HFF-Myc (cell line): ENCODE results near the gene AOC2.

Experiments used
- DNase-seq: peaks from one replicate; pipeline ENCODE4 v3.0.0-alpha.2; 2011; ENCODE audit warnings: low read depth; ENCODE audit errors: extremely low read depth
- H3K4me3 ChIP-seq: replicated peaks from 2 replicates; pipeline ENCODE4 v1.5.1; 2011; ENCODE audit warnings: low read depth, mild to moderate bottlenecking, control low read depth, low read length
- TF ChIP-seq, protein P1 (sequence below): IDR thresholded peaks from 2 replicates; pipeline ENCODE4 v1.5.1; 2012; ENCODE audit warnings: mild to moderate bottlenecking, low read depth, low read length, control low read depth; ENCODE audit errors: missing control alignments

Gene AOC2

DNA sequence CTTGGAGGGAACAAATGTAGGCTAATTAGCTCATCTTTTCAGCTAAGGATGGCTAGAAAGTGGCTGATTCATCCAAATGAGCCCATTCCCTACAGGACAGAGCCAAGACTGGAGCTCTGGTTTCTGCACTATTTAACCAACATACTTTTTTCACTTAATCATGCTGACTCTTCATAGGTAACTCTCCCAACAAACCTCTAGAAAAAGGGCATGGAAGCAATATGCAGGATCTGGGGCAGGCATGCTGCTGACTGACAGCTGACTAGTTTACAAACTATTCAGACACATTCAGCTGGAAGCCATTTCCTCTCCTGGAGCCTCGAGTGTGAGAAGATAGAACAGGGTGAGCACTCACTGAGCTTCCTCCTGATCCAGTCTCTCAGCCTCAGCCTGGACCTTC, 26.5 kb upstream of the AOC2 start:
- H3K4me3 ChIP-seq: no peak overlapping the region
- DNase-seq: no peak
- TF ChIP-seq, protein P1, sequence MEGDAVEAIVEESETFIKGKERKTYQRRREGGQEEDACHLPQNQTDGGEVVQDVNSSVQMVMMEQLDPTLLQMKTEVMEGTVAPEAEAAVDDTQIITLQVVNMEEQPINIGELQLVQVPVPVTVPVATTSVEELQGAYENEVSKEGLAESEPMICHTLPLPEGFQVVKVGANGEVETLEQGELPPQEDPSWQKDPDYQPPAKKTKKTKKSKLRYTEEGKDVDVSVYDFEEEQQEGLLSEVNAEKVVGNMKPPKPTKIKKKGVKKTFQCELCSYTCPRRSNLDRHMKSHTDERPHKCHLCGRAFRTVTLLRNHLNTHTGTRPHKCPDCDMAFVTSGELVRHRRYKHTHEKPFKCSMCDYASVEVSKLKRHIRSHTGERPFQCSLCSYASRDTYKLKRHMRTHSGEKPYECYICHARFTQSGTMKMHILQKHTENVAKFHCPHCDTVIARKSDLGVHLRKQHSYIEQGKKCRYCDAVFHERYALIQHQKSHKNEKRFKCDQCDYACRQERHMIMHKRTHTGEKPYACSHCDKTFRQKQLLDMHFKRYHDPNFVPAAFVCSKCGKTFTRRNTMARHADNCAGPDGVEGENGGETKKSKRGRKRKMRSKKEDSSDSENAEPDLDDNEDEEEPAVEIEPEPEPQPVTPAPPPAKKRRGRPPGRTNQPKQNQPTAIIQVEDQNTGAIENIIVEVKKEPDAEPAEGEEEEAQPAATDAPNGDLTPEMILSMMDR: no peak

DNA sequence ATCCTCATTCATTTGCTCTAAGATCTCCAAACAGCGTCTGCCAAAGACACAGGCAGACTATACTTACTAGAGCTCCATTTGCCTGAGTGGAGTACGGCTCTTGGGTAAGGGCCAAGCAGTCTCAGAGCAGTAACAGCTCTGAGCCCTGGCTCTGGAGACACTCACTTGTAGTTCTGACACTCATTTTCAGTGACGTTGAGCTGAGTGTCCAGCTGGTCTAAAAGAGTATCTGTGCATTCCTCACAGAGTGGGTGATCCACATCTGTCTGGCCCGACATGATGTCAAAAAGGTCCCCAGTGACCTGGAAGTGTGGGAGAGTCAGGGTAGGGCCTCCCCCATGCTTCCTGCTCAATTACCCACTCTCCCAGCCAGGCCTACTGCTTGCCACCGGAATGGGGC, 26.0 kb upstream of the AOC2 start:
- TF ChIP-seq, protein P1: no peak
- no peak for DNase-seq
- no peak overlapping the region for H3K4me3 ChIP-seq

DNA sequence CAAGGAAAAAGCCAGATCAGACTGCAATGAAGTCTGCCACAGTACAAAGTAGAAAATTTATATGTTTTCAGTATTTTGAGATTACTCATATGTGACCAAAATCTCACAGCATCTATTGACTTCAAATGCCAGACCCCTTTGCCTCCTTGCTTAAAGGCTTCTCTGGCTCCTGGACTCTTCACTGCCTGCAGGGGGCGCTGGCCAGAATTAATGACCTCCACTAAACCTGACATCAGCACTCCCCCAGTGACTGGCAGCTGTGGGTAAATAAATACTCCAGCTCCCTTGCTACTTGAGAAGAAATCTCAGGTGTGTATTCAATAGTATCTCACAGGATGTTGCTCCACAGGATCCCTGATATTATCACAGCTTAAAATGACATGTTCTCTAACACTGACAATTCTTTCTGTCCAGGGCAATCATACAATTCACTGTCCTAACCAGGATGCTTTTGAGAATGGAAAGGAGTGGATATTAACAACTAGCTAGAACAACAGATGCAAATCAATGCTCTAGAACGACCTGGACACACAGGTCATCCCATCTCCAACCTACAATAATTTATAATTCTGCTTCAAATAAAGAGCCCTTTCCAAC, 24.3 kb upstream of the AOC2 start:
- TF ChIP-seq, protein P1: peak; percentile 90
- no peak overlapping the region for H3K4me3 ChIP-seq
- DNase-seq: no peak

DNA sequence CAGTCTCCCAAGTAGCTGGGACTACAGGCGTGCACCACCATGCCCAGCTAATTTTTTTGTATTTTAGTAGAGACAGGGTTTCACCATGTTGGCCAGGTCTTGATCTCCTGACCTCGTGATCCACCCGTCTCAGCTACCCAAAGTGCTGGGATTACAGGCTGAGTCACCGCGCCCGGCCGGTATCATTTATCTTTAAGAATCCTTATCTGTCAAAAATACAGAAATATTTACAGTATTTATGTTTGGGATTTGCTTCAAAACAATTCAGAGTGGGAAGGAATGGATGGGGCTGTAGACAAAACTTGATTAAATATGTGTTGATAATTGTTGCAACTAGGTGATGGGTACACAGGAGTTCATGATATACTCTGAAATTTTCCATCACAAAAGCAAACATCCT, 23.2 kb upstream of the AOC2 start:
- DNase-seq: no peak
- no peak overlapping the region for H3K4me3 ChIP-seq
- TF ChIP-seq, protein P1: no peak

DNA sequence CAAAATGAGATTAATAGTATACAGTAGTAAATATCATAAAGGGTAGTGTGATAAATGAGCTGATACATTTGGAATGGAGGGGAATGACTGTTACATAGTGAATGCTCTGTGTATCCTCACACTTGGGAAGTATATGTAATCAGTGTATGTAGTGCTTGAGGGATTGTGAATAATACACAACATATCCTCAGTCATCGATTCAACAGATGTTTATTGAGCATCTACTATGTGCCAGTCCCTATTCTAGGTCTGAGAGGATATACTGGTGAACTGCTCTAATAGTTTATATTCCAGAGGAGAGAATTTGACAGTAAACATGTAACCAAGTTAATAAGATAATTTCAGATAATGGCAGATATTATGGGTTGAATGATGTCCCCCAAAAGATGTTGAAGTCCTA, 16.9 kb upstream of the AOC2 start:
- DNase-seq: no peak
- H3K4me3 ChIP-seq: no peak overlapping the region
- TF ChIP-seq, protein P1: no peak

DNA sequence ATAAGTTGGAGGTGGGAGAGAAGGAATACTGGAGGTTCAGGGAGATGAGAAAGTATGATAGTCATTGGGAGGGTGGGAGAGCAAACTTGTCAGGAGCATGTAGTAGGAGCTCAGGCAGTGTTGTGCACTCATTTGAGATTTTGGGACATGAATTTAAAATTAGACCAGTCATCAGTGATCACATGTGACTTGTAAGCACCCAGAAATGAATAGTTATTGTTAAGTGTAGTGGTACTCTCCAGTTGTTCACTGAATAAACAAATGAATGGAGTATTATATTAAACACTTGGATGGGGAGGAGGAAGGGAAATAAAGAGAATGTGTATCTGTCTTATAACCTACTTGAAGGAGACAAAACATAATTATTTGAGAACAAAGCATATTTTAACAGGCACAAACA, 13.4 kb upstream of the AOC2 start:
- no peak overlapping the region for H3K4me3 ChIP-seq
- TF ChIP-seq, protein P1: no peak
- no peak for DNase-seq

DNA sequence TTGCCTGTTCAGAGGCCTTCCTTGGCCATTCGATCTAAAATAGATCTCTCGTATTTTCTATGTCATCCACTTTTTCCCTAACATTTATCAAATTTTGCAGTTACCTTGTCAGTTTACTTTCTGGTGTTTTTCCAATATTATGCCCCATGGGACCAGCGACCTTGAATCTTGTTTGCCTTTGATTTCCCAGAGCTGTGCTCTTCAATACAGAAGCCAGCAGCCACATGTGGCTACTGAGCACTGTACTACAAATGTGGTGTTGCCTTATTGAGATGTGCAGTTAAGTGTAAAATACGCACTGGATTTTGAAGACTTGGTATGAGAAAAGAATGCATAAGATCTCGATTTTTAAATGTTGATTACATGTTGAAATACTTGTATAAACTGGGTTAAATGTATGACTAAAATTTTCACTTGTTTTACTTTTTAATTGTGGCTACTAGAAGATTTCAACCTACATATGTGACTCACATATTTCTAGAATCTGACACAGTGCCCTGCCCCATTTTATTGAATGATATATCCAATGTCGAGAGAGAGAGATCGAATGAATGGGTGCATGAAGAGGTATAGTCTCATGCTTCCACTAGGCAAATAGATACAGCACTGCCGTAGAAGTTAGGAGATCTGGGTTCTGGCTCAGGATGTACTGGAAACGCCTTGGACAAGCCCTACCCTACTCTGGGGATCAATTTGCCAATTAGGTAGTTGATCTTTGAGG, 12.0 kb upstream of the AOC2 start:
- TF ChIP-seq, protein P1: no peak
- no peak for DNase-seq
- peak overlapping the region; percentile 87 for H3K4me3 ChIP-seq
